Muscle of leg (tissue), 11 donors: ENCODE measurements around the gene SLC6A4. TPM values are rescaled to one million over a fixed set of nuclear protein-coding genes. Genes with fewer than 3 reads are reported as not detected.
"Not testable (repeated sequence)": the region's sequence is repeated elsewhere in the genome, so short reads cannot be mapped to it uniquely, and the experiment has no call there.

ENCODE experiments used
- DNase-seq: peaks from one replicate; pipeline ENCODE4 v3.0.0; 2013
- H3K27ac ChIP-seq: one replicate; pipeline ENCODE4 v1.5.1; 2013; ENCODE audit warnings: mild to moderate bottlenecking, low read length, control low read depth
- H3K27me3 ChIP-seq: one replicate; pipeline ENCODE4 v1.6.1; 2013; ENCODE audit warnings: low read length; ENCODE audit not compliant: control insufficient read depth, insufficient read depth
- H3K36me3 ChIP-seq: one replicate; pipeline ENCODE4 v1.6.1; 2013; ENCODE audit warnings: low read length; ENCODE audit not compliant: control insufficient read depth, insufficient read depth
- H3K4me1 ChIP-seq: one replicate; pipeline ENCODE4 v1.6.1; 2013; ENCODE audit warnings: low read length; ENCODE audit not compliant: control insufficient read depth, insufficient read depth
- H3K4me3 ChIP-seq: one replicate; pipeline ENCODE4 v1.5.1; 2013; ENCODE audit warnings: low read length, control low read depth
- H3K9me3 ChIP-seq: replicated peaks from 2 replicates; pipeline ENCODE4 v1.6.1; 2013; ENCODE audit warnings: low read depth, low read length; ENCODE audit not compliant: control insufficient read depth
- WGBS: methylation state at CpG from one replicate; pipeline ENCODE4 v1.1.5; 2013; ENCODE audit warnings: missing lambda C conversion rate; ENCODE audit not compliant: insufficient coverage; 5-methylcytosine and 5-hydroxymethylcytosine counted together
- polyA plus RNA-seq, 8 donors: library from polyadenylated mRNA; unstranded; fragments of 120-200 nt; gene quantifications; one replicate each; pipeline versions ENCODE4 v1.2.1 to v1.2.3, GENCODE V29; 2013; ENCODE audit warnings: inconsistent platforms in 1 of 8, low replicate concordance in 1 of 8; ENCODE audit not compliant: insufficient read length in 8 of 8, insufficient read depth in 1 of 8
- total RNA-seq: library from RNA; stranded (reverse); fragments of 120-200 nt; gene quantifications from one replicate; pipeline ENCODE4 v1.2.4, GENCODE V29; 2013

Gene SLC6A4
- total and polyA plus RNA-seq, 9 donors: 0.09 to 1.5 (median 0.13) TPM

DNA sequence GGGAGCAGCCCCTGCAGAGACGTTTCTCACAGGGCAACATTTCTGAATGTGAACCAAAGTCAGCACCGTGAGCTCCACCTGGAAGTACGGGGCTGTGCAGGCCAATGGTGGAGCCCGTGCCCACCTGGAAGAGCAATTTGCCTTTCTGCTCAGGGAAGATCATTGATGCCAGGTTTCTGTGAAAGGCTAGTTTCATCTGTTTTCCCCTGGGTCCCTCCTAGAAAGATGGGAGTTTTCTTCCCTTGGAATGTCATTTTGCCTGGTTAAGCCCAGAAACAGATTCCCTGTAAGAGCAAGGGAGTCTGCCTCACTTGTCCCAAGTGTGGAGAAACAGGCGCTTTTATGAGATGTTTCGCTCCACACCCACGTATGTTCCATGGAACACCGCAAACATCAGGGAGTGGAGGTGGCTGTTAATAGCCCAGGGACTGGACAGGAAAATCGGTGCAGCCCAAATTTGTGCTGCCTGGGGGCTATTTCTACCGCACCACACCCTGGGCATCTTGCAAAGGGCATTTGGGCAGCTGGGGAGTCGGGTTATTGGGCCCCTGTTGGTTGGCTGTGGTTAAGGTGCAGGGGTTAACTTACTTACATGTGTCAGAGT is 2.6 kb downstream of the SLC6A4 start:
- Histone ChIP-seq H3K27me3 (peaks cover 73% of the 10 kb centered on the region), H3K36me3 (no peaks in the 10 kb centered on the region), H3K4me3 (no peak overlapping the region), H3K27ac (no peak overlapping the region), H3K9me3 (no peaks in the 10 kb centered on the region), H3K4me1 (peaks cover 26% of the 10 kb centered on the region)
- DNase-seq: no peak
- WGBS: 68% methylated on average over 9 of the region's 11 CpGs

GRCh38 chr17:30232015-30232823 is 3.3 kb downstream of the SLC6A4 start:
- H3K36me3 ChIP-seq: no peaks in the 10 kb centered on the region
- no peak for DNase-seq
- H3K4me1 ChIP-seq: peaks cover 19% of the 10 kb centered on the region
- 57% methylated on average over 6 of the region's 10 CpGs for WGBS
- H3K27ac ChIP-seq: no peak overlapping the region
- no peak overlapping the region for H3K4me3 ChIP-seq
- H3K27me3 ChIP-seq: peaks cover 66% of the 10 kb centered on the region
- H3K9me3 ChIP-seq: no peaks in the 10 kb centered on the region

- Histone ChIP-seq H3K4me3 (no peak overlapping the region), H3K36me3 (no peaks in the 10 kb centered on the region), H3K9me3 (no peaks in the 10 kb centered on the region), H3K27me3 (peaks cover 52% of the 10 kb centered on the region), H3K4me1 (peaks cover 8% of the 10 kb centered on the region), H3K27ac (no peak overlapping the region)
- 94% methylated on average over 1 of the region's 7 CpGs for WGBS
- no peak for DNase-seq
These were observed 4.8 kb downstream of the SLC6A4 start for GRCh38 chr17:30230596-30231125.

- H3K9me3 ChIP-seq, H3K4me1 ChIP-seq, DNase-seq, H3K27ac ChIP-seq, H3K36me3 ChIP-seq, H3K4me3 ChIP-seq: not testable (repeated sequence)
- H3K27me3 ChIP-seq: peaks cover 46% of the 10 kb centered on the region
- WGBS: no CpG with 5 or more reads among the region's 1 CpG
These were observed 5.5 kb downstream of the SLC6A4 start for GRCh38 chr17:30230009-30230408.

- Histone ChIP-seq H3K4me3 (no peak overlapping the region), H3K27ac (no peak overlapping the region), H3K4me1 (no peaks in the 10 kb centered on the region), H3K36me3 (no peaks in the 10 kb centered on the region), H3K27me3 (peaks cover 39% of the 10 kb centered on the region), H3K9me3 (no peaks in the 10 kb centered on the region)
- DNase-seq: no peak
- WGBS: no CpG with 5 or more reads among the region's 7 CpGs
These were observed 6.5 kb downstream of the SLC6A4 start for GRCh38 chr17:30229012-30229411.

DNA sequence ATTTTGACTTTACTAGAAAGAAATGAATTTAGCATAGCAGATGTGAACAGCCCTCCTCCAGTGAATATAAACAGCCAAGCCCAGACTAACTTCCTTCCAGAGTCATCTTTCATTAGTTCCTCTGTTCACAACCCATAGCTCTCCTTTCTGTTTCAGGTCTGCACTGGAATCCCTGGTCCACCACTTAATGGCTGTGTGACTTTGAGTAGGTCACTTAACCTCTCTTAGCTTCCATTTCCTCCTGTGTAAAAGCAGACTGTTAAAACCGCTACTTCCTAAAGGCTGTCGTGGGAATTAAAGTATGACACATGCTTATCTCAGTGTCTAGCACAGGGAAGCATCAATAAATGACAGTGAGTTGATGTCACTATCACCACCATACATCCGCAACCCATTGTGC is 7.5 kb downstream of the SLC6A4 start:
- WGBS: no CpG with 5 or more reads among the region's 3 CpGs

GRCh38 chr17:30226878-30227277 is 8.6 kb downstream of the SLC6A4 start:
- Histone ChIP-seq H3K27ac (no peak overlapping the region), H3K4me1 (no peaks in the 10 kb centered on the region), H3K9me3 (no peaks in the 10 kb centered on the region), H3K36me3 (no peaks in the 10 kb centered on the region), H3K27me3 (peaks cover 19% of the 10 kb centered on the region), H3K4me3 (no peak overlapping the region)
- no peak for DNase-seq
- whole genome bisulfite sequencing: 85% methylated on average over 8 of the region's 10 CpGs

More for the DNA sequence above, 7.5 kb downstream of the SLC6A4 start:
- Histone ChIP-seq H3K36me3 (no peaks in the 10 kb centered on the region), H3K4me3 (no peak overlapping the region), H3K27ac (no peak overlapping the region), H3K27me3 (peaks cover 30% of the 10 kb centered on the region), H3K4me1 (no peaks in the 10 kb centered on the region), H3K9me3 (no peaks in the 10 kb centered on the region)
- no peak for DNase-seq

DNA sequence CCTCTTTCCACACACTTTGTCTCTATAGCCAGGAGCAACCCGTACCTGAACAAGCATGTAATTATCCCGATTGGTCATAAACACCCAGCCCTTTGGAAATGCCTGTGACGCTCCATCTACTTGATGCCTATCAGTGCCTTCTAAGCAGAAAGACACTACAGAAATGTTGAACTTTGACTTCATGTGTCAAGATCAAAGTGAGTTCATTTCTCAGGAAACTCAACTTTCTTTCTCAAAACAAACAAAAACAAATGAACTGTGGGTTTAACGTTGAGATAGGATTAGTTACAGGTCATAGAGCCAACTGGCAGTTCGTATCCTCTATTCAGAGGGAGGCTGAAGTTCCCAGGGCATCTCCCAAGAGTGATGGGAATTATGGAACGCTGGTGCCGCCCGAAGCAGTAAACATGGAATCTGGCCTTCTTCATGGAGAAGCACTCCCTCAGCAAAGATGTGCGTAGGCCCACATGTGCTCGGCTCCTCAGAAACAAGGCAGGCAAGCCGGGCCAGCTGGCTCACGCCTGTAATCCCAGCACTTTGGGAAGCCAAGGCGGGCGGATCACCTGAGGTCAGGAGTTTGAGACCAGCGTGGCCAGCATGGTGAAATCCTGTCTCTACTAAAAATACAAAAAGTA is 9.5 kb downstream of the SLC6A4 start:
- H3K27ac ChIP-seq: no peak overlapping the region
- no peaks in the 10 kb centered on the region for H3K36me3 ChIP-seq
- WGBS: 77% methylated on average over 11 of the region's 15 CpGs
- peaks cover 15% of the 10 kb centered on the region for H3K27me3 ChIP-seq
- no peak overlapping the region for H3K4me3 ChIP-seq
- no peak for DNase-seq
- H3K9me3 ChIP-seq: no peaks in the 10 kb centered on the region
- H3K4me1 ChIP-seq: no peaks in the 10 kb centered on the region

GRCh38 chr17:30225112-30225511 is 10.4 kb downstream of the SLC6A4 start:
- Histone ChIP-seq H3K27me3 (peaks cover 11% of the 10 kb centered on the region), H3K27ac (no peak overlapping the region), H3K36me3 (no peaks in the 10 kb centered on the region), H3K9me3 (no peaks in the 10 kb centered on the region), H3K4me1 (no peaks in the 10 kb centered on the region), H3K4me3 (no peak overlapping the region)
- no peak for DNase-seq
- WGBS: 81% methylated on average over 3 of the region's 3 CpGs

- no peak overlapping the region for H3K27ac ChIP-seq
- WGBS: 88% methylated on average over 4 of the region's 8 CpGs
- no peak overlapping the region for H3K4me3 ChIP-seq
- H3K27me3 ChIP-seq: peaks cover 11% of the 10 kb centered on the region
- H3K9me3 ChIP-seq: no peaks in the 10 kb centered on the region
- DNase-seq: no peak
- H3K36me3 ChIP-seq: no peaks in the 10 kb centered on the region
- no peaks in the 10 kb centered on the region for H3K4me1 ChIP-seq
These were observed 11.0 kb downstream of the SLC6A4 start for GRCh38 chr17:30224419-30224960.
